Activated naive CD4-positive, alpha-beta T cell treated with anti-CD3 and anti-CD28 coated beads, Interleukin-2, amount 10 ng/mL, durations not matched to agents 7 days and 5 days (primary cell): ENCODE results near the gene LGALS4.
"Not testable (repeated sequence)": the region's sequence is repeated elsewhere in the genome, so short reads cannot be mapped to it uniquely, and the experiment has no call there.

Experiments used
- CTCF ChIA-PET: fragments of 350-600 bp; sonication (Branson Sonifier 250); formaldehyde crosslinking; loops from one replicate; lab custom pipeline; 2021; ENCODE audit warnings: antibody characterized with exemption; lab: Charles Lee
- DNase-seq: peaks from one replicate; pipeline ENCODE4 v3.0.0-alpha.2; 2020
- H3K27ac Mint-ChIP-seq: one replicate; pipeline ENCODE4 v1.8.0; 2021; ENCODE audit warnings: mild to moderate bottlenecking, moderate library complexity, mixed read lengths
- H3K27me3 Mint-ChIP-seq: one replicate; pipeline ENCODE4 v1.8.0; 2021; ENCODE audit warnings: mild to moderate bottlenecking, mixed read lengths
- H3K36me3 Mint-ChIP-seq: one replicate; pipeline ENCODE4 v1.8.0; 2021; ENCODE audit warnings: mixed read lengths
- H3K4me1 Mint-ChIP-seq: one replicate; pipeline ENCODE4 v1.8.0; 2021; ENCODE audit warnings: mixed read lengths
- H3K4me3 Mint-ChIP-seq: one replicate; pipeline ENCODE4 v1.8.0; 2021; ENCODE audit warnings: mild to moderate bottlenecking, moderate library complexity, mixed read lengths
- H3K9me3 Mint-ChIP-seq: one replicate; pipeline ENCODE4 v1.8.0; 2021; ENCODE audit warnings: mixed read lengths

Gene LGALS4

DNA sequence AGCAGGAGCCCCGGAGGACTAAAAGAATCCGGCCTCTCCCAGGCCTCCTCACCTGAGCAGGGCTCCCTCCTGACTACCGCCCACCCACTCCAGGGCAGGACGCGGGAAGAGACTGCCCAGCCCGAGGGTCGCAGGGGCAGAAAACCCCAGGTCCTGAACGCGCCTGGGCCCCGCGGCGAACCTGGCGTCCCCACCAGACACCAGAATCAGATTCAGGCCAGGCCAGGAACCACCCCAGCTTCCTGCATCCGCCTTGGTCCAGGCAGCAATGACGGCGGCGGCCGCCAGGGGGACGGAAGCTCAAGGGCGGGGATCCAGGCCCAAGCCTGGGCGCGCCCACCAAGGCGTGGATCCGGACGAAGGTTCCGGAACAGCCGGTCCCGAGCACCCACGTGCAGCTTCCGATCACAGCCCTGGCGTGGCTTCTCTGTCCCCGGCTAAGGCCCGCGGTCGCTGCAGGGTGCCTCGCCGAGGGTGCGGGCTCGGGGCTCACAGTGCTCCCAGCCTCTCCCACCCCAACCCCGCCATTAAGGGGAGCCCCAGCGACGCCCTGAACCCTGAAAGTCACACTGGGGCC is 43.0 kb downstream of the LGALS4 start:
- H3K4me3 Mint-ChIP-seq = peak overlapping the region; percentile 48
- CTCF ChIA-PET = interaction anchor here (0.7 to 1.5 kb wide), 12 partner anchors 9 to 186 kb away, joined by 3 to 5 read pairs (median 4); partner anchors contain the start of genes LGALS7B, MRPS12 and NFKBIB
- peak overlapping the region; percentile 67 for H3K27ac Mint-ChIP-seq
- H3K36me3 Mint-ChIP-seq = no peaks in the 10 kb centered on the region
- DNase-seq = peak; percentile 93
- H3K27me3 Mint-ChIP-seq = peaks cover 14% of the 10 kb centered on the region
- H3K9me3 Mint-ChIP-seq = no peaks in the 10 kb centered on the region
- H3K4me1 Mint-ChIP-seq = peaks cover 10% of the 10 kb centered on the region

DNA sequence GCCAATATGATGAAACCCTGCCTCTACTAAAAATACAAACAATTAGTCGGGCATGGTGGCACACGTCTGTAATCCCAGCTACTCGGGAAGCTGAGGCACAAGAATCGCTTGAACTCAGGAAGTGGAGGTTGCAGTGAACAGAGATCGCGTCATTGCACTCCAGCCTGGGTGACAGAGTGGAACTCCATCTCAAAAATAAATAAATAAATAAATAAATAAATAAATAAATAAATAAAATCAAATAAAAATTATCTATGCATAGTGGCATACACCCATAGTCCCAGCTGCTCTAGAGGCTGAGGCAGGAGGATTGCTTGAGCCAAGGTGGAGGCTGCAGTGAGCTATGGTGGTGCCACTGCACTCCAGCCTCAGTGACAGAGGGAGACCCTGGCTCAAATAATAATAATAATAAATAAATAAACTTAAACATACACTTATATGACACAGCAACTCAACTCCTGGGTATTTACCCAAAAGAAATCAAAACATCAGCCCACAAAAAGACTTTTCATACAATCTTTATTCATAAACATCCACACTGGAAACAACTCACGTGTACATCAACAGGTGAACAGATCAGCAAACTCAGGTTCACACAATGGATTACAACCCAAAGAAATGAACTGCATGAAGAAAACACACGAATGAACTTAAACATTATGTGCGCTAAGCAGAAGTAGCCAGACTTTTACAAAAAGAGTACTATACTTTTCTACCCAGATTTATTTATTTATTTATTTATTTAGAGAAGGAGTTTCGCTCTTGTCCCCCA is 46.3 kb downstream of the LGALS4 start:
- Mint-ChIP-seq H3K36me3 (no peaks in the 10 kb centered on the region), H3K27ac (no peak overlapping the region), H3K27me3 (peaks cover 11% of the 10 kb centered on the region), H3K4me1 (peaks cover 10% of the 10 kb centered on the region), H3K4me3 (no peak overlapping the region), H3K9me3 (no peaks in the 10 kb centered on the region)
- CTCF ChIA-PET = no interaction called here
- DNase-seq = no peak

DNA sequence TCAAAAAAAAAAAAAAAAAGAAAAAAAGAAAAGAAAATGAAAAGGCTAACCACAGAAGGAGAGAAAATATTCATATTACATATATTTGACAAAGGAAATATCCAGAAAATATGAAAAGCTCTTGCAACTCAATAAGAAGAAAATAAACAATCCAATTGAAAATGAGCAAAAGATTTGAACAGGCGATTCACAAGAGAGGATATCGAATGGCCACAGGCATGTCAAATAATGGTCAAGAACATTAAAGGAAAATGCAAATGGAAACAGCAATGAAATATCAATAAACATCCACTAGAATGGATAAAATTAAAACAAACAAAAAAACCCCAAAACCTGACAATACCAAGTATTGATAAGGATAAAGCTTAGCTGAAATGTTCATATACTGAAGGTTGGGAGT is 47.5 kb downstream of the LGALS4 start:
- CTCF ChIA-PET = no interaction called here
- peaks cover 10% of the 10 kb centered on the region for H3K4me1 Mint-ChIP-seq
- no peak for DNase-seq
- H3K4me3 Mint-ChIP-seq = no peak overlapping the region
- H3K9me3 Mint-ChIP-seq = no peaks in the 10 kb centered on the region
- H3K27me3 Mint-ChIP-seq = peaks cover 15% of the 10 kb centered on the region
- H3K36me3 Mint-ChIP-seq = no peaks in the 10 kb centered on the region
- no peak overlapping the region for H3K27ac Mint-ChIP-seq

DNA sequence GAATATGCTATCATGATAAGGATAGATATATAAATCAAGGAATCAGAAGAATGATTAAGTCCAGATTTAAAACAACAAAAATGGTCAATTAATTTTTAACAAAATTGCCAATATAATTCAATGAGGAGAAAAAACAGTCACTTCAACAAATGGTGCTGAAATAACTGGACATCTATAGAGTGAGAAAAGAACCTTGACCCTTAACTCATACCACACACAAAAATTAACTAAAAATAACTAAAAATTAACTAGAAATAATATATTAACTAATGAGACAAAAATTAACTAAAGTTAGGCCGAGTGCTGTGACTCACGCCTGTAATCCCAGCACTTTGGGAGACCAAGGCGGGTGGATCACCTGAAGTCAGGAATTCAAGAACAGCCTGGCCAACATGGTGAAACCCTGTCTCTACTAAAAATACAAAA is 48.9 kb downstream of the LGALS4 start:
- H3K27me3 Mint-ChIP-seq = peaks cover 20% of the 10 kb centered on the region
- no peak overlapping the region for H3K4me3 Mint-ChIP-seq
- H3K4me1 Mint-ChIP-seq = peaks cover 2% of the 10 kb centered on the region
- CTCF ChIA-PET = no interaction called here
- no peak overlapping the region for H3K27ac Mint-ChIP-seq
- no peaks in the 10 kb centered on the region for H3K36me3 Mint-ChIP-seq
- DNase-seq = no peak
- H3K9me3 Mint-ChIP-seq = no peaks in the 10 kb centered on the region

GRCh38 chr19:38761884-38762389 is 50.8 kb downstream of the LGALS4 start:
- DNase-seq, H3K4me3 Mint-ChIP-seq, H3K4me1 Mint-ChIP-seq, H3K36me3 Mint-ChIP-seq, H3K27ac Mint-ChIP-seq, H3K9me3 Mint-ChIP-seq: not testable (repeated sequence)
- peaks cover 20% of the 10 kb centered on the region for H3K27me3 Mint-ChIP-seq
- CTCF ChIA-PET = interaction anchor here (0.8 kb wide), 1 partner anchor 27 kb away, joined by 3 read pairs; no protein-coding TSS in a partner anchor

- not testable (repeated sequence) for H3K27ac Mint-ChIP-seq, H3K4me1 Mint-ChIP-seq, DNase-seq, H3K36me3 Mint-ChIP-seq, H3K4me3 Mint-ChIP-seq, H3K9me3 Mint-ChIP-seq
- CTCF ChIA-PET = interaction anchor here (0.8 to 1.0 kb wide), 2 partner anchors 9 to 26 kb away, joined by 3 read pairs; no protein-coding TSS in a partner anchor
- H3K27me3 Mint-ChIP-seq = peaks cover 20% of the 10 kb centered on the region
Measured at GRCh38 chr19:38760805-38761517, 51.8 kb downstream of the LGALS4 start.

DNA sequence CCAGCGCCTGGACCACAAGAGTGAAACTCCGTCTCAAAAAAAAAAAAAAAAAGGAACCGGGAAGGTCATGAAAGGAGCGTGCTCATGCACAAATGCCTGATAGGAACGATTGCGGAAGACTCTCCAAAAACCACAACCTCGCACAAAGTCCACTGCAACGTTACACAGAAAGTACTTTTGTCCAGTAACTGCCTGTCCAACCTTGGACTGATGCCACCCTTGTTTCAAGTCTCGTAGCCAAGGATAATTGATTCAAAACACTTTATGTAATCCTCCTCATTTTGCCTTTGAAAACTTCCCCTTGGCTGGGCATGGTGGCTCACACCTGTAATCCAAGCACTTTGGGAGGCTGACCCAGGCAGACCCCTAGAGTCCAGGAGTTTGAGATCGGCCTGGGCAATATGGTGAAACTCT is 53.1 kb downstream of the LGALS4 start:
- Mint-ChIP-seq H3K27me3 (peaks cover 20% of the 10 kb centered on the region), H3K4me1 (no peaks in the 10 kb centered on the region), H3K4me3 (no peak overlapping the region), H3K27ac (no peak overlapping the region), H3K9me3 (no peaks in the 10 kb centered on the region), H3K36me3 (no peaks in the 10 kb centered on the region)
- no peak for DNase-seq
- CTCF ChIA-PET = no interaction called here

DNA sequence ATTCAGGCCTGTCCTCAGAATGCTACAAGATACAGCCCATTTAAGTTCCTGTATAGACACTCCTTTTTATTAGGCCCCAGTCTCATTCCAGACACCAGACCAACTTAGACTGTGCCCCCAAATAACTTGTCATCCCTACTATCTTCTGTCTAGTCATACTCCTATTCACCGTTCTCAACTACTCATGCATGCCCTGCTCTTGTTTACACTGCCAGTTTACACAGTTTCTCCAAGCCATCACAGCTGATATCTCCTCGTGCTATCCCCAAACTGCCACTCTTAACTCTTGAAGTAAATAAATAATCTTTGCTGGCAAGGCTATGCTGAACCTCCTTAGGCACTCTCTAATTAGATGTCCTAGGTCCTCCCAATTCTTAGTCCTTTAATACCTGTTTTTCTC is 58.5 kb downstream of the LGALS4 start:
- peaks cover 18% of the 10 kb centered on the region for H3K27me3 Mint-ChIP-seq
- H3K4me3 Mint-ChIP-seq, H3K27ac Mint-ChIP-seq, H3K36me3 Mint-ChIP-seq, H3K4me1 Mint-ChIP-seq, DNase-seq, CTCF ChIA-PET, H3K9me3 Mint-ChIP-seq: not testable (repeated sequence)

DNA sequence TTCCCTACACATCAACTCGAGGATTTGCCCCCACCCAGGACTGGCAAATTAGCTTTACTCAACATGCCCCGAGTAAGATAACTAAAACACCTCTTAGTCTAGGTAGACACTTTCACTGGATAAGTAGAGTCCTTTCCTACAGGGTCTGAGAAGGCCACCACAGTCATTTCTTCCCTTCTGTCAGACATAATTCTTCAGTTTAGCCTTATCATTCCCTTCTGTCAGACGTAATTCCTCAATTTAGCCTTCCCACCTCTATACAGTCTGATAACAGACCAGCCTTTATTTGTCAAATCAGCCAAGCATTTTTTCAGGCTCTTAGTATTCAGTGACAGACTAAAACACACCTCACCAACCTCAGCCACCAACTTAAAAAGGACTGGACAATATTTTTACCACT is 59.0 kb downstream of the LGALS4 start:
- H3K27ac Mint-ChIP-seq, H3K36me3 Mint-ChIP-seq, CTCF ChIA-PET, H3K4me1 Mint-ChIP-seq, H3K4me3 Mint-ChIP-seq, DNase-seq, H3K9me3 Mint-ChIP-seq: not testable (repeated sequence)
- H3K27me3 Mint-ChIP-seq = peaks cover 21% of the 10 kb centered on the region
